OCI-LY1 (cell line): ENCODE measurements around the gene KCNH6.

Experiments used
- H2AFZ ChIP-seq: fragments of 200-600 bp; sonication (generic), shearing (Covaris generic); 2 replicates; pipeline ENCODE4 v1.6.0; 2014; ENCODE audit warnings: antibody characterized with exemption, mild to moderate bottlenecking, low read length
- H3F3A ChIP-seq: fragments of 200-600 bp; sonication (generic), shearing (Covaris generic); 2 replicates; pipeline ENCODE4 v1.6.0; 2014; ENCODE audit warnings: mild to moderate bottlenecking, antibody characterized with exemption, low read length, moderate library complexity; ENCODE audit not compliant: insufficient read depth
- H3K27ac ChIP-seq: fragments of 200-600 bp; sonication (generic); 2 replicates; pipeline ENCODE4 v1.5.1; 2014; ENCODE audit warnings: low read length, mixed run types, mild to moderate bottlenecking, low read depth; ENCODE audit not compliant: poor library complexity, severe bottlenecking
- H3K27me3 ChIP-seq: fragments of 200-600 bp; sonication (generic); 2 replicates; pipeline ENCODE4 v1.6.0; 2014; ENCODE audit warnings: antibody characterized with exemption, mild to moderate bottlenecking, low read length, moderate library complexity; ENCODE audit not compliant: insufficient read depth
- H3K36me3 ChIP-seq: fragments of 200-600 bp; sonication (generic); 2 replicates; pipeline ENCODE4 v1.6.1; 2014; ENCODE audit warnings: mild to moderate bottlenecking, antibody characterized with exemption, low read length, moderate library complexity, mixed read lengths; ENCODE audit not compliant: insufficient read depth
- H3K4me1 ChIP-seq: fragments of 200-600 bp; sonication (generic); 2 replicates; pipeline ENCODE4 v1.5.1; 2014; ENCODE audit warnings: mild to moderate bottlenecking, low read length, moderate library complexity; ENCODE audit not compliant: insufficient read depth, severe bottlenecking
- H3K4me2 ChIP-seq: fragments of 200-600 bp; sonication (generic), shearing (Covaris generic); 2 replicates; pipeline ENCODE4 v1.6.1; 2014; ENCODE audit warnings: low read length
- H3K4me3 ChIP-seq: fragments of 200-600 bp; sonication (generic); 2 replicates; pipeline ENCODE4 v1.5.1; 2014; ENCODE audit warnings: low read length, low read depth, mild to moderate bottlenecking, mixed read lengths; ENCODE audit not compliant: poor library complexity, severe bottlenecking
- H3K79me2 ChIP-seq: fragments of 200-600 bp; shearing (Covaris generic); 2 replicates; pipeline ENCODE4 v1.6.1; 2016; ENCODE audit warnings: mixed run types, low read length, mixed read lengths; ENCODE audit not compliant: insufficient read depth
- H3K9ac ChIP-seq: fragments of 200-600 bp; sonication (generic), shearing (Covaris generic); 2 replicates; pipeline ENCODE4 v1.6.1; 2014; ENCODE audit warnings: mild to moderate bottlenecking, low read length, mixed read lengths
- H3K9me2 ChIP-seq: fragments of 200-600 bp; sonication (generic), shearing (Covaris generic); 2 replicates; pipeline ENCODE4 v1.6.1; 2014; ENCODE audit warnings: low read depth, mild to moderate bottlenecking, low read length, mixed read lengths
- H3K9me3 ChIP-seq: fragments of 200-600 bp; shearing (Covaris generic); 2 replicates; pipeline ENCODE4 v1.6.1; 2014; ENCODE audit warnings: low read length, mixed read lengths
- H4K20me1 ChIP-seq: fragments of 200-600 bp; sonication (generic), shearing (Covaris generic); 2 replicates; pipeline ENCODE4 v1.6.0; 2016; ENCODE audit warnings: mild to moderate bottlenecking, low read length; ENCODE audit not compliant: insufficient read depth
- CTCF ChIP-seq: fragments of 200-600 bp; sonication (generic), shearing (Covaris generic); IDR thresholded peaks from 2 replicates; pipeline ENCODE4 v1.5.1; 2017; ENCODE audit warnings: mild to moderate bottlenecking, antibody characterized with exemption, low read length, moderate library complexity, mixed read lengths
- EZH2 ChIP-seq: fragments of 200-600 bp; sonication (generic), shearing (Covaris generic); IDR thresholded peaks from 2 replicates; pipeline ENCODE4 v1.8.0; 2017; ENCODE audit warnings: borderline replicate concordance, mixed run types, mild to moderate bottlenecking, antibody characterized with exemption, low read length, moderate library complexity, mixed read lengths

KCNH6 gene

GRCh38 chr17:63512896-63513644 lies 10.1 kb upstream of the KCNH6 start:
- no peaks in the 10 kb centered on the region for H3K9me3 ChIP-seq
- no peaks in the 10 kb centered on the region for H3K79me2 ChIP-seq
- H3K36me3 ChIP-seq = no peaks in the 10 kb centered on the region
- no peak overlapping the region for H3K9ac ChIP-seq
- no peak overlapping the region for H3K4me3 ChIP-seq
- no peaks in the 10 kb centered on the region for H3F3A ChIP-seq
- no peak overlapping the region for H3K4me2 ChIP-seq
- H2AFZ ChIP-seq = no peak overlapping the region
- H3K4me1 ChIP-seq = no peaks in the 10 kb centered on the region
- TF ChIP-seq CTCF (no peak), EZH2 (no peak)
- H3K27me3 ChIP-seq = peaks cover 4% of the 10 kb centered on the region; the same call in 1 of the 2 replicates
- H3K9me2 ChIP-seq = no peaks in the 10 kb centered on the region
- H3K27ac ChIP-seq = no peak overlapping the region
- no peaks in the 10 kb centered on the region for H4K20me1 ChIP-seq

GRCh38 chr17:63514477-63514876 lies 8.7 kb upstream of the KCNH6 start:
- no peaks in the 10 kb centered on the region for H4K20me1 ChIP-seq
- no peak overlapping the region for H3K27ac ChIP-seq
- H3K4me1 ChIP-seq = no peaks in the 10 kb centered on the region
- no peaks in the 10 kb centered on the region for H3K79me2 ChIP-seq
- H3F3A ChIP-seq = no peaks in the 10 kb centered on the region
- H2AFZ ChIP-seq = no peak overlapping the region
- no peak overlapping the region for H3K4me2 ChIP-seq
- H3K9me2 ChIP-seq = no peaks in the 10 kb centered on the region
- peaks cover 4% of the 10 kb centered on the region; the same call in 1 of the 2 replicates for H3K27me3 ChIP-seq
- TF ChIP-seq CTCF (no peak), EZH2 (no peak)
- no peak overlapping the region for H3K9ac ChIP-seq
- no peaks in the 10 kb centered on the region for H3K9me3 ChIP-seq
- H3K4me3 ChIP-seq = no peak overlapping the region
- H3K36me3 ChIP-seq = no peaks in the 10 kb centered on the region

- Histone ChIP-seq H2AFZ (no peak overlapping the region), H3K4me2 (no peak overlapping the region), H3K4me1 (no peaks in the 10 kb centered on the region), H3F3A (no peaks in the 10 kb centered on the region), H3K27me3 (peaks cover 4% of the 10 kb centered on the region; the same call in 1 of the 2 replicates), H3K27ac (no peak overlapping the region), H3K9me2 (no peaks in the 10 kb centered on the region), H3K36me3 (no peaks in the 10 kb centered on the region), H3K9ac (no peak overlapping the region), H4K20me1 (no peaks in the 10 kb centered on the region), H3K4me3 (no peak overlapping the region), H3K9me3 (no peaks in the 10 kb centered on the region), H3K79me2 (no peaks in the 10 kb centered on the region)
- TF ChIP-seq CTCF = no peak
- TF ChIP-seq EZH2 = no peak
Measured at GRCh38 chr17:63514974-63515373, 8.2 kb upstream of the KCNH6 start.
